ENCODE measurements around the gene FAM240A. TPM values are rescaled to one million over a fixed set of nuclear protein-coding genes. Genes with fewer than 3 reads are reported as not detected.
"Not testable (repeated sequence)": the region's sequence is repeated elsewhere in the genome, so short reads cannot be mapped to it uniquely, and the experiment has no call there.

FAM240A gene
- total RNA-seq, 4 donors from 2014 or later: 0.50 TPM; not detected in 3

DNA sequence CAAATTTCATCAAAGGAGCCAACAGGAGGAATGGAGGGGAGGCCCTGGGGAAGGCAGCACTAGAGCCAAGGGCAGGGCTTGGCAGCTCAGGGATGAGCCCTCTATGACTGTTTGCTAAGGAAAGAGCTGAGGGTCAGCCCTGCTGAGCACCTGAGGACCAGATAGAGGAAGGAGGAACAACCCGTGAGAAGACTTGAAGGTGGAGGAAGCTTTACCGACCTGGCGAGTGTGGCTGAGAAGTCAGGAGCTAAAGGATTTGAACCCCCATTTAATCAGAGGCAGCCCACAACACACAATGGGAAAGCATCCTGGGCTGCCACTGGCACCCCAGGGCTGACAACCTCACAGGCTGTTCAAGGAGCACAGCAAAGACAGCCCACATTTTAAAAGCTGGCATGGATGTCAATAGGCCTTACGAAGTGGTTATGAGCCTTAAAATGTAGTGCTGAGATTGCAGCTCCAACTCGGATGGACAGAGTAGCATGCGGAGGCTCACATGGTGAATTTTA is 25.5 kb upstream of the FAM240A start:
- intact Hi-C loops (cut with DNase I): no loop called here
- no peaks in the 10 kb centered on the region for H3K36me3 ChIP-seq
- WGBS, 2 donors: 71 to 73% methylated on average over 3 to 6 of the region's 6 CpGs
- DNase-seq: no peak
- H3K4me3 ChIP-seq: no peak overlapping the region
- peaks cover 0 to 3% (median 0%) of the 10 kb centered on the region in 4 donors for H3K27me3 ChIP-seq
- no peak overlapping the region for H3K27ac ChIP-seq
- H3K4me1 ChIP-seq: no peaks in the 10 kb centered on the region
- no peaks in the 10 kb centered on the region for H3K9me3 ChIP-seq
- TF ChIP-seq POLR2A (IDR thresholded peaks at IDR 0.05): no peak
- TF ChIP-seq, protein P1, sequence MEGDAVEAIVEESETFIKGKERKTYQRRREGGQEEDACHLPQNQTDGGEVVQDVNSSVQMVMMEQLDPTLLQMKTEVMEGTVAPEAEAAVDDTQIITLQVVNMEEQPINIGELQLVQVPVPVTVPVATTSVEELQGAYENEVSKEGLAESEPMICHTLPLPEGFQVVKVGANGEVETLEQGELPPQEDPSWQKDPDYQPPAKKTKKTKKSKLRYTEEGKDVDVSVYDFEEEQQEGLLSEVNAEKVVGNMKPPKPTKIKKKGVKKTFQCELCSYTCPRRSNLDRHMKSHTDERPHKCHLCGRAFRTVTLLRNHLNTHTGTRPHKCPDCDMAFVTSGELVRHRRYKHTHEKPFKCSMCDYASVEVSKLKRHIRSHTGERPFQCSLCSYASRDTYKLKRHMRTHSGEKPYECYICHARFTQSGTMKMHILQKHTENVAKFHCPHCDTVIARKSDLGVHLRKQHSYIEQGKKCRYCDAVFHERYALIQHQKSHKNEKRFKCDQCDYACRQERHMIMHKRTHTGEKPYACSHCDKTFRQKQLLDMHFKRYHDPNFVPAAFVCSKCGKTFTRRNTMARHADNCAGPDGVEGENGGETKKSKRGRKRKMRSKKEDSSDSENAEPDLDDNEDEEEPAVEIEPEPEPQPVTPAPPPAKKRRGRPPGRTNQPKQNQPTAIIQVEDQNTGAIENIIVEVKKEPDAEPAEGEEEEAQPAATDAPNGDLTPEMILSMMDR (IDR thresholded peaks at IDR 0.05): no peak

DNA sequence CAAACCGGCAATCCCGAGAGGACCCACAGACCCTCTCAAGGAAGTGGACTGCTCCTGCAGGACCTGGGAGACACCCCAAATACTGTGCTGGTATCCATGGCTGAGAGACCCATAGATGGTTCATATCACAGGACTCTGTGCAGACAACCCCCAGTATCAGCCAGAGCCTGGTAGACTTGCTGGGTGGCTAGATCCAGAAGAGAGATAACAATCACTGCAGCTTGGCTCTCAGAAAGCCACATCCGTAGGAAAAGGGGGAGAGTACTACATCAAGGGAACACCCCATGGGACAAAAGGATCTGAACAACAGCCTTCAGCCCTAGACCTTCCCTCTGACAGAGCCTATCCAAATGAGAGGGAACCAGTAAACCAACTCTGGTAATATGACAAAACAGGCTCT is 25.1 kb upstream of the FAM240A start:
- intact Hi-C loops (cut with DNase I); H3K4me1 ChIP-seq: not testable (repeated sequence)
- WGBS, 2 donors: 63 to 89% methylated on average over 1 to 3 of the region's 3 CpGs

DNA sequence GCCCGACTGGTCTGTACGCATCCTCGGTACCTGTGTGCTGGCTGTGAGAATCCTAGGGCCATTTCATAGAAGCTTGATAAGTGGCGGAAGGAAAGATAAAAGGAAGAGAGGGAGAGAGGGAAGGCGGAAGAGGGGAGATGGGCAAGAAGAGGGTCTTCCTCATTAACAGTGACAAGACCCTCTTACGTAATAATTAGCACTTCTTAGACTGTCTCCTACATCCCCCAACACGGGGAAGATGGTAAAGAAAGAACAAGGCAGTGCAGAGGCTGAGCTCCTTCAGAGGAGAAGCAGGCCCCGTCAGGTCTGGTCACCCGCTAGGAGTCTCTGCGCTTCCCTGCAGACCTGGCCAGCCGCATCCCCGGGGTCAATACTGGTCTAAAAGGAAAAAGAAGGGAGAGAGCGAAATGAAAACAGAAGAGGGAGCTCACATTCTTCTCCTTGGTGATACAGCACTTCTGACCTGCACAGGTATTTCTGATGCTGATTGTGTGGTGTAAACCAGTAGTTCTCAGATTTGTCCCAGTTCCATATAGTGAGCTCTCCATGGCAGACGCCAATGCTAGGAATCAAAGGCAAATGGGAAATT is 19.0 kb upstream of the FAM240A start:
- WGBS, 2 donors: 84 to 88% methylated on average over 13 to 14 of the region's 14 CpGs
- Histone ChIP-seq H3K27ac (no peak overlapping the region), H3K4me3 (no peak overlapping the region), H3K36me3 (no peaks in the 10 kb centered on the region), H3K4me1 (no peaks in the 10 kb centered on the region), H3K9me3 (no peaks in the 10 kb centered on the region), H3K27me3 (no peaks in the 10 kb centered on the region)
- DNase-seq: no peak
- intact Hi-C loops (cut with DNase I): no loop called here
- no peak for TF ChIP-seq POLR2A (IDR thresholded peaks at IDR 0.05)
- TF ChIP-seq, protein P1 (IDR thresholded peaks at IDR 0.05): no peak

More for the DNA sequence above, 25.1 kb upstream of the FAM240A start:
- H3K27ac ChIP-seq, H3K9me3 ChIP-seq, DNase-seq, H3K27me3 ChIP-seq, H3K36me3 ChIP-seq, H3K4me3 ChIP-seq: not testable (repeated sequence)

DNA sequence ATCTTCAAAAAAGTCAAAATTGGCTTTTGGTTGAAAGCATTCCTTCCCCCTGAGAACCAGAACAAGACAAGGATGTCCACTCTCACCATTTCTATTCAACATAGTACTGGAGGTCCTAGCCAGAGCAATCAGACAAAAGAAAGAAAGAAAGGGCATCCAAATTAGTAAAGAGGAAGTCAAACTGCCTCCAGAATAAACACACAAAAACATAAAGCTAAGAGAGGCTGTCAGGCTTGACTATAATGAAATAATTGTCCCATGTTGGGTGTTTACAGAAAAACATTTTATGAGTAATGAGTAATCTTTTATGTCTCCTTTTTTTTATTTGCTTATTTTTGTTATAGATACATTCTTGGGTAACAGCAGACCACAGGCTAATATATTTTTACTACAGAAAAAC is 18.3 kb upstream of the FAM240A start:
- DNase-seq: no peak
- Histone ChIP-seq H3K27me3 (no peaks in the 10 kb centered on the region), H3K4me1 (no peaks in the 10 kb centered on the region), H3K36me3 (no peaks in the 10 kb centered on the region), H3K4me3 (no peak overlapping the region), H3K27ac (no peak overlapping the region), H3K9me3 (no peaks in the 10 kb centered on the region)
- intact Hi-C loops (cut with DNase I): no loop called here
- TF ChIP-seq, protein P1 (IDR thresholded peaks at IDR 0.05): no peak
- no peak for TF ChIP-seq POLR2A (IDR thresholded peaks at IDR 0.05)

DNA sequence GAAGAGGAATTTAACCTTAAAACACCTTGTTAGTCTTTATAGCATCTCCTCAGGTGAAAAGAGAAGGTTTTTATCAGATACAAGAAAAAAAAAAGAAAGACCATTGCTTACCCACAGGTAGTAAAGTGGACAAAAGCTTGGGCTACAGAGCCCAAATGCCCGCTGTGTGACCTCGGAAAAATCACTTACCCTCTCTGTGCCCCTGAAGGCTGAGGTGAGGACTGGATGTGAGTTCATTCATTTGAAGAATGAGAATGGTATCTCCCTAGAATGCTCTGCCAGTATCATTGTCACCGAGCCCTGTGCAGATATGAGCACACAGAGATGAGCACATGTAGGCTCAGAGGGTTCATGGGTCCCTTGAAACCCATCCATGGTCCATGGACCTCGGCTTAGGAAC is 17.6 kb upstream of the FAM240A start:
- WGBS, 2 donors: 90 to 95% methylated on average over 3 to 4 of the region's 4 CpGs
- Histone ChIP-seq H3K4me3 (no peak overlapping the region), H3K27ac (no peak overlapping the region), H3K36me3 (no peaks in the 10 kb centered on the region), H3K9me3 (no peaks in the 10 kb centered on the region), H3K27me3 (no peaks in the 10 kb centered on the region), H3K4me1 (no peaks in the 10 kb centered on the region)
- intact Hi-C loops (cut with DNase I): no loop called here
- TF ChIP-seq, protein P1 (IDR thresholded peaks at IDR 0.05): no peak
- no peak for TF ChIP-seq POLR2A (IDR thresholded peaks at IDR 0.05)
- DNase-seq: no peak
